SK-N-SH treated with all-trans-retinoic acid at 6 μM for 48 hours (cell line): ENCODE measurements around the gene XYLT2.

Experiments
- PATZ1 ChIP-seq: fragments of 250-450 bp; sonication (Bioruptor Pico); IDR thresholded peaks from 2 replicates; pipeline ENCODE4 v1.8.0; 2020; ENCODE audit warnings: mild to moderate bottlenecking, moderate library complexity, borderline replicate concordance
- TCF4 ChIP-seq: fragments of 250-450 bp; sonication (Bioruptor Pico); IDR thresholded peaks from 2 replicates; pipeline ENCODE4 v1.8.0; 2021; ENCODE audit warnings: mild to moderate bottlenecking, moderate library complexity, borderline replicate concordance
- ZFP3 ChIP-seq: fragments of 250-450 bp; sonication (Bioruptor Pico); IDR thresholded peaks from 2 replicates; pipeline ENCODE4 v1.5.0; 2020; ENCODE audit warnings: mild to moderate bottlenecking, moderate library complexity
- ZFP30 ChIP-seq: fragments of 450-650 bp; formaldehyde crosslinking; IDR thresholded peaks from 2 replicates; pipeline ENCODE4 v1.5.0; 2022; ENCODE audit warnings: mild to moderate bottlenecking, moderate library complexity

- TF ChIP-seq TCF4 (CRISPR knock-in tag) (no peak), ZFP30 (CRISPR knock-in tag) (no peak), PATZ1 (CRISPR knock-in tag) (no peak), ZFP3 (no peak)
Observed at GRCh38 chr17:50331085-50331791, 14.7 kb upstream of the XYLT2 start.
